GM21515 (cell line): ENCODE results near the gene KIAA0232.
"Not testable (repeated sequence)": the region's sequence is repeated elsewhere in the genome, so short reads cannot be mapped to it uniquely, and the experiment has no call there.

Experiments
- ATAC-seq: cut with Tn5 transposase; IDR thresholded peaks from one replicate; pipeline ENCODE4 v1.9.1; 2021; ENCODE audit not compliant: unreplicated experiment

The KIAA0232 gene

DNA sequence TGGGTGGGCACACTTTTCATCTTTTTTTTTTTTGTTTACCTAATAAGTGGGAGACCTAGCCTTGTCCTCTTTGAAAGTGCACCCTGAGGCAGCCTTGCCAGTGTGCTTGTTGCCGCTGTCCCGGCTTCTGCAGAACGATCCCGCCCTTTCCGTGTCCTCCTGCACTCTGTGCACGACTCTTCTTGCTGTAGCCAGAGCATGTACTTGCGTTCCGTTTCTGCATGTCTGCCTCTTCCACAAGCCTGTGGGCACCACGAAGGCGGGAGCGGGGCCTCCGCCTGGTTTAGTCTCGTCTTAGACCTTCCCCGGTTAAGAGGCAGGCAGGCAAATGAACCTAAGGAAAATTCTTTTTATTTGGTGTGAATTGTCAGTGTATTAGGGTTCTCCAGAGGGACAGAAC lies 94.5 kb downstream of the KIAA0232 start:
- ATAC-seq = no peak

DNA sequence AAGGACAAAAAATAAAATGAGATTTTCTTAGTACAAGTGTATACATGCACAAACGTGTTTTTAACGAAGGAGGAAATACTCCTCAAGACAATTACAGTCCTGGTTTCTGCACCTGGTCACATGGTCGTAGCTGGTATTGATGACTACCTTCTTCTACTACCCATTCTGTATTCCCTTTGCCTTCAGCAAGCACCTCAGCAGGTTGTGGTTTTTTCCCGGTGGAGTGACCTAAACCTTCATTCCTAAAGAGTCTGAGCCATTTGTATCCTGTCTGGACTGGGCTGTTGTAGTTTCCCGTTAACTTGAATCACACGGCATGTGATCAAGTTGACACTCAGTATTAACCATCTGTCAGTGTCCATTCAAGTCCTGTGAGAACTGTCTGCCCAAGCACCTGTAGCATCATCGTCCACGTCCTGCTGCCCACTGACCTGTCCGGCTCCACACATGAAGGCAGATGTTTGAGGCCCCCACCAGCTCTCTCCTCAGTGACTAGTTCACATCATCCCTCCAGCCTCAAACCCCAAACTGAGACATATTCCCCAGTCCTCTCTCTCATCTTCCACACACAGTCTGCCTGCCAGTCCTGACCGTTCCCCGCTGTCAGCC lies 96.0 kb downstream of the KIAA0232 start:
- ATAC-seq = no peak

DNA sequence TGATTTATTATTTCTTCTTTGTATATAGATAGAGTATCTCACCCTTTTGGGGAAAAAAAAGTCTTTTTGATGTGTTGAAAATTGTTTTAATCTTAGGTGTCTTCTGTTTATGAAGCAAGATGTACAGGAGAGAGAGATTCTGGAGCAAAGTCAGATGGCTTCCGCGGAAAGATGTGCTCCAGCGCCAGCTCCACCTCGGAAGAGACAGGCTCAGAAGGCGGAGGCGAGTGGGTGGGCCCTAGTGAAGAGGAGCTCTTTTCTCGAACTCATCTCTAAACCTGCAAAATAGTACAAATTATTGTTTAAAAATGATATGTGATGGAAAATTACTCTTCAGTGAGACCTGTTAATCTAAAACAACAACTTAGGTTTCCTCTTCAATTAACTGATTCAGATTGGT lies 98.2 kb downstream of the KIAA0232 start:
- no peak for ATAC-seq

DNA sequence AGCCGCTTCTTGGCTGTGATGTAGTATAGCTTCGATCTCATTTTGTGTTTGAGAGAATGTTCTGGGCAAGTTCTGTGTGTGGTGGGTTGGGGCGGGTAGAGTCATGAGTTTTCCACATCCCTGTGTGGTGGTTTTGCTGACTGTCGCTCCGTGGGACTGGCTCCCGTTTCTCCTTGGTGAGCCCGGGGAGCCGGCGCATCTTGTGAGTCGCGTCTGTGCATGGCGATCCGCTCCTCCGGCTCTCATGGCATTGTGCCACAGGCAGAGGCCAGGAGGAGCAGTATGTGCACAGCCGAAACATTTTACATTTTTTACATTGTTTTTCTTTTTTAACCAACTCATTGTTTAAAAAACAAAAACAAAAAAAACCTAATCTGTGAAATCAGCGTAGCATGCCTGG lies 99.4 kb downstream of the KIAA0232 start:
- no peak for ATAC-seq

DNA sequence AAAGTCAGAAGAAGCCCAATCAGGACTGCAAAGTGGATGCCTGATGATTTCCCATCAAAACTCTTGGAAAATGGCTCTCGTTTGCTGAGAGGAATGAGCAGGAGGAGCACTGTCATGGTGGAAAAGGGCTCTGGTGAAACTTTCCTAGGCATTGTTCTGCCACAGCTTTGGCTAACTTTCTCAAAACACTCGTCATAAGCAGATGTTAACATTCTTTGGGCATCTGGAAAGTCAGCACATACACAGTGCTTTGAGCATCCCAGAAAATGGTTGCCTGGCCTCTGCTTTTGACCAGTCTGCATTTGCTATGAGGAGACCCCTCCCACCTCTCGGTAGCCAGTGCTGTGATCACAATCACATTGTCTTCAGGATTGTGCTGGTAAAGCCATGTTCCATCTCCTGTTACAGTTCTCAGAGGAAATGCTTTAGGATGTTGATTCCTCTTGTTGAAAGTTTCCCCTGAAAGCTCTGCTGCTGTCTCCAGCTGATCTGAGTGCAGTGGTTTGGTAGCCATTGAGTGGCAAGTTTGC lies 101.9 kb downstream of the KIAA0232 start:
- no peak for ATAC-seq

DNA sequence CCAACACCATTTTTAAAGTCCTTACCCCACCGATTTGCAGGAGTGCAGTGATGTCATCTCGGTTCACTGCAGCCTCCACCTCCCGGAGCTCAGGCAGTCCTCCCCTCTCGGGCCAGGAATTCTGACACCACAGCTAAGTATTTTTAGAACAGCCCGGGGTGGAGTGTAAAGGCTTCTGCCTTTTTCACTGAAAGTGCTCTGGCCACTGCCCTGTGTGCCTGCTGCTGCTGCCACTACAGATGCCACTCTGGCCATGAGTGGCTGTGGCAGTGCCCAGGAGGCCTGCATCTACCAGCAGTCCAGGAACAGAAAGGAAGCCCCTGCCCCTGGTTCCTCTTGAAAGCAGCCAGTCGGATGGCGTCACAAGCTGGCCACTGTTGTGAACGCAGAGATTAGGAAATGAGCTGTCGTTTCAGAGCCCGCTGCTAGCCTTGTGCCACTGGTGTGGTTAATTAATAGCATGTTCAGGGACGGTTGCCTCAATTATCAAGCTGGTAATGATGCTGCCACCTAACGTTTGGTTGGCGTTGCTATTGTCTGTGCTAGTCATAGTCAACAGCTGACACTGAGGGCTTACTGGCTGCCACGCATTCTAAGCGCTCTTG lies 103.5 kb downstream of the KIAA0232 start:
- no peak for ATAC-seq

DNA sequence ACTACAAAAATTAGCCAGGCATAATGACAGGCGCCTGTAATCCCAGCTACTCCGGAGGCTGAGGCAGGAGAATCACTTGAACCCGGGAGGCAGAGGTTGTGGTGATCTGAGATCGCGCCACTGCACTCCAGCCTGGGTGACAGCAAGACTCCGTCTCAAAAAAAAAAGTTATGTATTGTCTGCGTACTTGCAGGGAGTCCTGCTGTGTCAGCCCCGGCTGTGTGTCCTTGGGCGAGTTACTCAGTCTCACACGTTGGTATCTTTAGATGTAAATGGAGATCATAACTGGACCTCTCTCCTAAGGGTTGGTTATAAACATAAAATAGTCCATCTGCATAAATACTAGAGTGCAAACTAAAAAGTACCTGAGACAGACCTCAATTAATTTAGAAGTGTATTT lies 104.4 kb downstream of the KIAA0232 start:
- ATAC-seq = no peak

DNA sequence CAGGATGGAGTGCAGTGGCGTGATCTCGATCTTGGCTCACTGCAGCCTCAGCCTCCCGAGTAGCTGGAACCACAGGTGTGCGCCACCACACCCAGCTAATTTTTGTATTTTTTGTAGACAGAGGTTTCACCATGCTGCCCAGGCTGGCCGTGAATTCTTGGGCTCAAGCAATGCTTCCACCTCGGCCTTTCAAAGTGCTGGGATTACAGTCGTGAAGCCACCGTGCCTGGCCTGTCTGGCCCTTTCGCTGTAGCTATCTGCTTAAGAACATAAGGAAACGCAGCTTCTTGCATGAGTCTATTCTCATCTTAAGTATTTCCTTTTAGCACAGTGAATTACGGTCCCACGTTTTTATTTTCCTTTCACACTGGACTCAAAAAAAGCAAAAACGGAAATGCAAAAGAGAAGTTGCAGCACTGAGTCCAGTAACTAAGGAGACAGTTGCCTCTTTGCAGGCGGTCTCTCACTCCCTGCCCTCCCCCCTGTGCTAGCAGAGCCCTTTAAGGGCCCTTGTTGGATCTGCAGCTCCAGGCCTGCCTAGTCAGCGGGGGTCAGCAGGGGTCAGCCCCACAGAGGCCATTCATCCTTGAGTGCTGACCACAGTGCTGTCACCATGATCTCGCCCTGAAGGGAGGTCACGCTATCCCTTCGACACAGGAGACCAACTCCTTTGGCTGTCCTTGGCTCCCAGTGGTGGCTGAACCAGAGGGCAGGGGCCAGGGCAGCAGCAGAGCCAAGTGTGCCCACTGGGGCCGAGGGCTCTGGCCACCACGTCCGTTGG lies 105.3 kb downstream of the KIAA0232 start:
- no peak for ATAC-seq

DNA sequence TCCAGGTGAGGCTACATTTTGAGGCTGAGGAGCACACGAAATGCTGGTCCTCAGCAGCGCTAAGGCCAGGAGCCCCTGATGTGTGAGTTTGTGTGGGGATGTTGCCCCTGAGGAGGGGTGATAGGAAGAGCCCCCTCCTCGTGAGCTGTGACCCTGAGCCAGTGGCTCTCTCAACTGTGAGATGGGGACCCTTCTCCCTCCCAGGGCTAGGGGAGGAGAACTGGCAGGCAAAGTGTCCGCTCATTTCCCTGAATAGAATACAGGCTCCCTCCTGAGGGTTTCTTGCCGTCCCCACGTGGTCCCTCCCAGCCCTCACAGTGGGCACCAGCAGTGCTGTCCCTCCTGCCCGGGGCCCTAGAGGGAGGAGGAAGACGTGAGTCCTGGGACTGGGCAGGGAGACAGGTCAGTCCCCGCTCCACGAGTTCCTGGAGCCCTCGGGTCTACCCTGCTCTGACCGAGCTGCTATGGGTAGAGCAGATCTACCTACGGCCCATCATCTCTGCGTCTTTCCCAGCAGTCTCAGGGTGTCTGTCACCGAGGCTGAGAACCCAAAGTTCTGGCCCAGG lies 106.1 kb downstream of the KIAA0232 start:
- no peak for ATAC-seq

DNA sequence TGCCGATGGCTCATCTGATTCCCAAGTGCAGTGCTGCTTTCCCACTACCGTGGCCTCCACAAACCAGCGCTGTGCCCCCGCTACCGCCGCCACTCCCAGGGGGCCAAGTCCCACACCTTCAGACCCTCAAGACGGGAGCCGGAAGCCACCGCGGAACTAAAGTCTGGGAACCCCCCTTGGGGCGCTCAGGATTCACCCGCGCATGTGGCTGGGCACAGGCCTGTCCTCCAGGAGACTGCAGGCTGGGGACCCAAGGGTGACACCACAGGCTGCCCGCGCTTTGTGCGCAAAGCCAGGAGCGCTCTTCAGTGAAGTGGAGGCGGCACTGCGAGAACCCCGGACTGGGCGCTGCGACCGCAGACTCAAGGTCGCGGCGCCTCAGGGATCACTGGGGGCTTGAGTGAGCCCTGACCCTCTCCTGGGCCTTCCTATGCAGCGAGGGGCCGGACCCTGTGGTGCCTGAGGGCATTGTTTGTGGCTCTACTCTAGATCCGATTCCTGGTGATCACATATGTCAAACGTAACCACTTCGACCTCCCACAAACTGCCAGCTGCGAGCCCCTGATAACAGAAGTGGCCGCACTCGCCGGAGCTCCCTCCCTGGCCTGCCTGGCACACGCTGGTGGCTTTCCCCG lies 106.7 kb downstream of the KIAA0232 start:
- no peak for ATAC-seq

DNA sequence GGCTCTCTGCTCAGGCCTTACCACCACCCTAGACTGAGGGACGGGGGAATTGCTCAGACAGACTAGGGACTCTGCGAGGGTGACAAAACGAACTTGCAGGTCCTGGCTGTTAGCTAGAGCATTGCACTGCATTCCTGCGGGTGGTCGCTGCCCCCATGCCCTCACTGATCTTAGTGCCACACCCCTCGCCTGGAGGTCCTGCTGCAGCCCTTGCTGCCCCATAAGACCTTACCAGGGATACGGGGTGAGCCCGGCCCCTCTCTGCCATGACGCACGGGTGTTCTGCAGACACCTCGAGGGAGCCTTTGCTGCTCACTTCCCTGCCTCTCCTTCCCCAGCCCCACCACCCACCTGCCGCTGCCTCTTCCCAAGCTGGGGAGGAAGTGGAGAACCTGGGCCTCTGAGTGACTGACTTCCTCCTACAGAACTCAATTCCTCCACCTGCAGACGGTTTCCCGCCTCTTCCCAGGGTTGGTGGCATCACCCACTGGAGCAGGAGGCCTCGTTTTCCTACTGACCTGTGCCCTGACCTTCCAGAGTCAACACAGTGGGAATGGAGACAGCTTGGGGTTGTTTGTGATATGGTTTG lies 107.3 kb downstream of the KIAA0232 start:
- no peak for ATAC-seq

DNA sequence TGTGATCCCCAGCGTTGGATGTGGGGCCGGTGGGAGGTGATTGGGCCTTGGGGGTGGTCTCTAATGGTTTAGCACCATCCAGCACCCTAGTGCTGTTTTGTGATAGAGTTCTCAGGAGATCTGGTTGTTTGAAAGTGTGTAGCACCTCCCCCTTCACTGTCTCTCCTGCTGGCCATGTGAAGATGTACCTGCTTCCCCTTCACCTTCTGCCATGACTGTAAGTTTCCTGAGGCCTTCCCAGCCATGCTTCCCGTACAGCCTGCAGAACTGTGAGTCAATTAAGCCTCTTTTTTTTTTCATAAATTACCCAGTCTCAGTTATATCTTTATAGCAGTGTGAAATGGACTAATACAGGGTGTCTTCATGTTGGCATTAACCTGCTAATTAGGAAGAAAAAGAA lies 107.8 kb downstream of the KIAA0232 start:
- ATAC-seq = no peak

DNA sequence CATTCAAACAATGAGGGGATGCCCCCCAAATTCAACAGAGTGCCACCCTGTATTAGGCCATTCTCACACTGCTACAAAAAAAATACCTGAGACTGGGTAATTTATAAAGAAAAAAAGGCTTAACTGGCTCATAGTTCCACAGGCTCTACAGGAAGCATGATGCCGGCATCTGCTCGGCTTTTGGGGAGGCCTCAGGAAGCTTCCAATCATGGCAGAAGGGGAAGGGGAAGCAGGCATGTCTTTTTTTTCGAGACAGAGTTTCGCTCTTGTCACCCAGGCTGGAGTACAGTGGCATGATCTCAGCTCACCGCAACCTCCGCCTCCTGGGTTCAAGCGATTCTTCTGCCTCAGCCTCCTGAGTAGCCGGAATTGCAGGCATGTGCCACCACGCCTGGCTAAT lies 108.4 kb downstream of the KIAA0232 start:
- ATAC-seq = not testable (repeated sequence)

DNA sequence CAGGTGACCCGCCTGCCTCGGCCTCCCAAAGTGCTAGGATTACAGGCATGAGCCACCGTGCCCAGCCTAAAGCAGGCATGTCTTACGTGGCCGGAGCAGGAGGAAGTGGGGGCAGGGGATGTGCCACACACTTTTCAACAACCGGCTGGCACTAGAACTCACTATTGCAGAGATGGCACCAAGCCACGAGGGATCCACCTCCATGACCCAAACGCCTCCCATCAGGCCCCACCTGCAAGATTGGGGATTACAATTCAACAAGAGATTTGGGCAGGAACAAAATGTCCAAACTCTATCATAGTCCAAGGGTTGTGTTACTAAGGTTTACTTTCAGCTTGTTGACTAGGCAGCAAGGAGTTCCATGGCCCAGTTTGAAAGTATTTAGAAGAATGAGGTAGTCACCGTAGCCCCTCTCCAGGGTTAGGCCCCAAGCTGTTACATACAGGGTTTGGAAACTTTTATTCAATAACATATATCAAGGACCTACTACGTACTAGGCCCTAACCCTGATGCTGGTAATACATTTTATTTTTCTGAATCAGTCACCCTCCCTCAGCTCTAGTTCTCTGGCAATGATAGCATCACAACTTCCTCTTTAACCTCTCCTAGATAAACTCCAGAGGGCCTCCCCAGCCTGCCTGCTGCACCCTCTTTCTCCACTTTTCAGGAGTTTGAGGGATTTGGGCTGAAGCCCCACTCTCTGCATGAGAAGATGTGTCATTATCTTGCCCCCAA lies 109.1 kb downstream of the KIAA0232 start:
- ATAC-seq = no peak

DNA sequence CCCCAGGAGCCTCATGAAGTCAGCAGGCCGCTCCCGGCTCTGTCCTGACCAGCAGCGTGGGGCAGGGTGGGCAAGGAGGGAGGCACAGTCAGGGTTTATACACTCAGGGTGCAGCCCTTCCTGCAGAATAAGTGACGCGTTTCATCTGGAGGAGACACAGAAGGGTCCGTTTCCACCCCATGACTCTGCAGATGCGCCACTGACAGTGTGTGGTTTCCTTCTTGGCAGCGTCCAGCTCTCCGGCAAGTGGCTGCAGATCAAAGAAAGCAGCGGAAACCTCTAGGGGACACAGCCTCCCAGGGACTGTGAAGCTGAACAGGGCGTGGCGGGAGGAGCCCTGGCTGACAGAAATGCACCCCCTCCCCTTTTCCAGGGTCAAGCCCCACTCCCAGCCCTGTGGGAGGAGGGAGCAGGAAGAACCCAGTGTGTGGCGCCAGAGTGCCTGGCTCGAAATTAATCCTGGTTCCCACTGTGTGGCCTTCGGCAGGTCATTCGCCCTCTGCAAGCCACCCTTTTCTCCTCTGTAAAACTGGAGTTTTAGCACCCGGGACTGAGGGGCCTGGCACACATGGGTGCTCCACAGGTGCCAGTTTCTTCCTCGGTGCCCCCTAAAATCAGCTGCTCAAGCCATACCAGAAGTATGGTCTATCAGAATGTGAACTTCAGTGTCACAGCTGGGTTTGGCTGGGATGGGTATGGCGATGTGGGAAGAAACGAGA lies 109.8 kb downstream of the KIAA0232 start:
- no peak for ATAC-seq

DNA sequence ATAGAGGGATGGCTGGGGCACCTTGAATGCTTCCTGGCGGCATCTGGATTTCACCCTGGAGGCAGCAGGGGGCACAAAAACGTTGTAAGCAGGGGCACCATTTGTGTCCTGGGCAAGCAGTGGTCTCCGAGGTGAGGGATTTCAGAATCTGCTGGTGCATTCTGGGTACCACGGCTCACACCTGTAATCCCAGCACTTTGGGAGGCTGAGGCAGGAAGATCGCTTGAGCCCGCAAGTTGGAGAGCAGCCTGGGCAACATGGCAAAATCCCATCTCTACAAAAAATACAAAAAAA lies 110.3 kb downstream of the KIAA0232 start:
- no peak for ATAC-seq

DNA sequence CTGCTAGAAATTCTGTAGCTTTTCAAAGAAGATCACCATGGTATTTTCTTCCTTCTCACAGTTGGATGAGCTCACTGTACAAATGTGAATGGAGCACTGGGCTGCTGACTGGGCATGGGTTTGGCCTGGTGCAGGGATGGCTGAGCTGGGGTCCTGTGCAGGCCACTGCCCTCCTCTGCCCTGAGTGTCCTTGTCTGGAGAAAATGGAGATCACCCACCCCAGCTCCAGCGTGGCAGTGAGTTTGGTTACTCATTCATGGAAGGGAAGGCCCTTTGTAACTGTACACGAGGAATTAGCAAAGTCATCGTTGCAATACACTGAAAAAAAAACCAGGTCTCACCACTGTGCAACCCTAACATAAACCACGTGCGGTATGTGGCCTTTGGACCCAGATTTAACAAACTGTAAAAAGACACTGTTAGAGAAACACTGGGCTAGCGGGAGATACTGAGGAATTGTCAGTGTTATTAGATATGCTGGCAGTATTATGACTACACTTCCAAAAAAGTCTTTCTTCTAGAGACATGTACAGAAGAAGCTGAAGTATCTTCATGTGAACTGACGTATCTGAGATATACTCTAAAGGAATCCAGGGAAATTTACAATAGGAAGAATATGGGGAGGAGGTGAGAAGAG lies 111.0 kb downstream of the KIAA0232 start:
- ATAC-seq = no peak

DNA sequence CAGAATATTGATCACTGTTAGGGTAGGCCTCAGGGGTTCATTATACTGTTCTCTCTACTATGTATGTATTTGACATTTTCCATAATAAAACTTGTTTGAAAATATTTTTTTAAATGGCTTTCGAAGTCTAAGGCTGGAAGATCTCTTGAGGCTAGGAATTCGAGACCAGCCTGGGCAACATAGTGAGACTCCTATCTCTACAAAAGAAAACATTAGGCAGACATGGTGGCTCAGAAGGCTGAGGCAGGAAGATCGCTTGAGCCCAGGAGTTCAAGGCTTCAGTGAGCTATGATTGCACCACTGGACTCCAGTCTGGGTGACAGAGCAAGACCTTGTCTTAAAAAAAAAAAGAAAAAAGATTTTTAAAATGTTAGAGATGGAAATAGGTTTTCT lies 111.6 kb downstream of the KIAA0232 start:
- no peak for ATAC-seq
